Esophagus squamous epithelium (tissue), 5 donors: ENCODE results near the gene EPB41L1. TPM values are rescaled to one million over a fixed set of nuclear protein-coding genes. Genes with fewer than 3 reads are reported as not detected.

ENCODE experiments used
- DNase-seq: peaks from one replicate; lab custom pipeline; 2025; lab: John Stamatoyannopoulos, UW
- H3K27ac ChIP-seq, 4 donors: fragments of 200-600 bp; sonication (generic); one replicate each; pipeline ENCODE4 v1.5.1; 2016 to 2019; ENCODE audit warnings: mild to moderate bottlenecking in 1 of 4
- H3K27me3 ChIP-seq, 4 donors: fragments of 200-600 bp; sonication (generic); 1 replicate in 3 of 4; 2 replicates in 1 of 4; pipeline versions ENCODE4 v1.5.1 to v1.6.0; 2017 to 2021; ENCODE audit warnings: antibody characterized with exemption in 1 of 4
- H3K36me3 ChIP-seq, 3 donors: fragments of 200-600 bp; sonication (generic); one replicate each; pipeline ENCODE4 v1.5.1; 2016 to 2019
- H3K4me1 ChIP-seq, 3 donors: fragments of 200-600 bp; sonication (generic); one replicate each; pipeline ENCODE4 v1.5.1; 2017 to 2019
- H3K4me3 ChIP-seq, 4 donors: fragments of 200-600 bp; sonication (generic); 1 replicate in 3 of 4; 2 replicates in 1 of 4; pipeline ENCODE4 v1.5.1; 2016 to 2019; ENCODE audit warnings: mild to moderate bottlenecking in 2 of 4, moderate library complexity in 1 of 4
- H3K9me3 ChIP-seq, 3 donors: fragments of 200-600 bp; sonication (generic); one replicate each; pipeline ENCODE4 v1.5.1; 2016 to 2019
- POLR2A ChIP-seq, 4 donors: fragments of 450-650 bp; IDR thresholded peaks; one replicate each; pipeline ENCODE4 v1.6.1; 2017; ENCODE audit warnings: antibody characterized with exemption in 4 of 4, mild to moderate bottlenecking in 4 of 4, moderate library complexity in 3 of 4
- WGBS, 2 donors: methylation state at CpG; one replicate each; pipeline ENCODE4 v1.1.5; 2018; 5-methylcytosine and 5-hydroxymethylcytosine counted together
- intact Hi-C: fragments of 100-400 bp; cut with DNase I; formaldehyde crosslinking; loops from one replicate; pipeline ENCODE4 v1.15.0; 2022
- total RNA-seq, 4 donors: library from RNA; depleted of rRNA; stranded (reverse); fragments of >200 nt; gene quantifications; one replicate each; pipeline ENCODE4 v1.1.0, GENCODE V29; 2016
- TF ChIP-seq, protein P1 (sequence below), 6 experiments: fragments of 450-650 bp in 4 of 6; fragments of 200-600 bp in 2 of 6; sonication (generic) in 2 of 6; IDR thresholded peaks; one replicate each; pipeline ENCODE4 v1.5.1; 2016 to 2019; ENCODE audit warnings: antibody characterized with exemption in 6 of 6, mild to moderate bottlenecking in 4 of 6, moderate library complexity in 4 of 6
- donor health status: DM: yes; HTN: yes; CAD: no.

Gene EPB41L1
- total RNA-seq, 4 donors from 2014 or later, result 39.1 to 112 (median 85.7) TPM

DNA sequence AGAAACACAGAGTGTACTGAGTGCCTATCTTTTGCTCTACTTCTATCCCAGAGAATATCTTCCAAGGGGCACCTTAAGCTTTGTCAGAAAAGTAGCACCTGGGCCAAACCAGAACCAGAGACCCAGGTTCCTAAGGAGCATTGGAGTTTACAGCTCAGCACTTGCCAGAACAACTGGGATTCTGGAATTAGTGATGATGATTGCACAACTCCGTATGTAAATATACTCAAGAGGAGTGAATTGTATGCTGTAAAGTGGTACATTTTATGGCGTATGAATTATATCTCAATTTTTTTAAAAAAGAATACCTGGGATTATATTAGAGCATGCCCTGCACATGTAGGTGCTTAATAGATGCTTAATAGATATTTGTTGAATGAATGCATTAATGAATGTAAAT lies 36.2 kb upstream of the EPB41L1 start:
- H3K4me1 ChIP-seq, result peaks cover 7 to 60% (median 18%) of the 10 kb centered on the region in 3 donors
- H3K9me3 ChIP-seq, result no peaks in the 10 kb centered on the region
- no peak for DNase-seq
- intact Hi-C loops, result no loop called here
- H3K27me3 ChIP-seq, result no peaks in the 10 kb centered on the region
- WGBS, 2 donors, result 77 to 89% methylated on average over 2 of the region's 2 CpGs
- no peaks in the 10 kb centered on the region for H3K36me3 ChIP-seq
- TF ChIP-seq, protein P1, sequence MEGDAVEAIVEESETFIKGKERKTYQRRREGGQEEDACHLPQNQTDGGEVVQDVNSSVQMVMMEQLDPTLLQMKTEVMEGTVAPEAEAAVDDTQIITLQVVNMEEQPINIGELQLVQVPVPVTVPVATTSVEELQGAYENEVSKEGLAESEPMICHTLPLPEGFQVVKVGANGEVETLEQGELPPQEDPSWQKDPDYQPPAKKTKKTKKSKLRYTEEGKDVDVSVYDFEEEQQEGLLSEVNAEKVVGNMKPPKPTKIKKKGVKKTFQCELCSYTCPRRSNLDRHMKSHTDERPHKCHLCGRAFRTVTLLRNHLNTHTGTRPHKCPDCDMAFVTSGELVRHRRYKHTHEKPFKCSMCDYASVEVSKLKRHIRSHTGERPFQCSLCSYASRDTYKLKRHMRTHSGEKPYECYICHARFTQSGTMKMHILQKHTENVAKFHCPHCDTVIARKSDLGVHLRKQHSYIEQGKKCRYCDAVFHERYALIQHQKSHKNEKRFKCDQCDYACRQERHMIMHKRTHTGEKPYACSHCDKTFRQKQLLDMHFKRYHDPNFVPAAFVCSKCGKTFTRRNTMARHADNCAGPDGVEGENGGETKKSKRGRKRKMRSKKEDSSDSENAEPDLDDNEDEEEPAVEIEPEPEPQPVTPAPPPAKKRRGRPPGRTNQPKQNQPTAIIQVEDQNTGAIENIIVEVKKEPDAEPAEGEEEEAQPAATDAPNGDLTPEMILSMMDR (IDR thresholded peaks at IDR 0.05), result no peak
- TF ChIP-seq POLR2A (IDR thresholded peaks at IDR 0.05), result no peak
- H3K27ac ChIP-seq, result no peak overlapping the region
- no peak overlapping the region for H3K4me3 ChIP-seq

DNA sequence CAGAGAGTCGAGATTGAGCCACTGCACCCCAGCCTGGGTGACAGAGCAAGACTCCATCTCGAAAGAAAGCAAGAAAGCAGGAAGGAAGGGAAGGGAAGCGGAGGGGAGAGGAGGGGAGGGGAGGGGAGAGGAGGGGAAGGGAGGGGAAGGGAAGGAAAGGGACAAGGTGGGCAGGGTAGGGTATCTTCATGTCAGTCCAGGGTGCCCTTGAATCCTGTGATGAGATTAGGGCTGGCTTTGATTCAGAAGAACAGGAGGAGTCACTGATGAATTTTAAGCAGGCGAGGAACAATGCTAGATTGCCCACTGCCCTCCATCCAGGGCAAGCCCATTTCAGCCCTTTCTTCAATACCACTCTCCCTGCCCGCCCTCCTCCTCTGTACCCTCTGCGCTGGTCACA lies 35.0 kb upstream of the EPB41L1 start:
- Histone ChIP-seq H3K27me3 (no peaks in the 10 kb centered on the region), H3K4me3 (no peak overlapping the region), H3K4me1 (peaks cover 7 to 54% (median 9%) of the 10 kb centered on the region in 3 donors), H3K36me3 (no peaks in the 10 kb centered on the region), H3K27ac (peak overlapping the region in 1 of 4 donors; percentile 25), H3K9me3 (no peaks in the 10 kb centered on the region)
- TF ChIP-seq, protein P1 (IDR thresholded peaks at IDR 0.05), result no peak
- TF ChIP-seq POLR2A (IDR thresholded peaks at IDR 0.05), result no peak
- intact Hi-C loops, result no loop called here
- WGBS, 2 donors, result 70 to 76% methylated on average over 6 of the region's 6 CpGs
- DNase-seq, result no peak

DNA sequence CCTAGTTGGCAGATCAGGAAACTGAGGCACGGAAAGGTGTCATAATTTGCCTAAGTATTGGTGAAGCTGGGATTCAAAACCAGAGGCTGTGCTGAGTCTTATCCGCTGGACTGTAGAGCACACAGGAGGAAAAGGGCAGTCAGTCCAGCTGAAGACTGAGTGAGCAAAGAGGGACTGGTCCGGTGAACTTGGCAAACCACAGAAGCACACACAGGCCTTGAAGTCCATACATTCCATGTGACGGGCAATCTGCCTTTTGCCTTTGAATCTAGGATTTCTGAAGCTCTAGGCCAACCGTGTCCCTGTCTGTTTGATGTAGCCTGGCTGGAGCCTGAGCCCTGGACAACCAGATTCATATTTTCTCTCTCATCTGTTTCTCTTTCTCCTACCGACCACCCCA lies 34.3 kb upstream of the EPB41L1 start:
- intact Hi-C loops, result no loop called here
- H3K27me3 ChIP-seq, result no peaks in the 10 kb centered on the region
- peaks cover 7 to 54% (median 9%) of the 10 kb centered on the region in 3 donors for H3K4me1 ChIP-seq
- WGBS, 2 donors, result 68 to 70% methylated on average over 5 to 6 of the region's 6 CpGs
- TF ChIP-seq, protein P1 (IDR thresholded peaks at IDR 0.05), result no peak
- TF ChIP-seq POLR2A (IDR thresholded peaks at IDR 0.05), result no peak
- H3K9me3 ChIP-seq, result no peaks in the 10 kb centered on the region
- H3K27ac ChIP-seq, result peak overlapping the region in 1 of 4 donors; percentile 25
- no peak overlapping the region for H3K4me3 ChIP-seq
- peaks cover 0 to 7% (median 0%) of the 10 kb centered on the region in 3 donors for H3K36me3 ChIP-seq
- DNase-seq, result no peak

DNA sequence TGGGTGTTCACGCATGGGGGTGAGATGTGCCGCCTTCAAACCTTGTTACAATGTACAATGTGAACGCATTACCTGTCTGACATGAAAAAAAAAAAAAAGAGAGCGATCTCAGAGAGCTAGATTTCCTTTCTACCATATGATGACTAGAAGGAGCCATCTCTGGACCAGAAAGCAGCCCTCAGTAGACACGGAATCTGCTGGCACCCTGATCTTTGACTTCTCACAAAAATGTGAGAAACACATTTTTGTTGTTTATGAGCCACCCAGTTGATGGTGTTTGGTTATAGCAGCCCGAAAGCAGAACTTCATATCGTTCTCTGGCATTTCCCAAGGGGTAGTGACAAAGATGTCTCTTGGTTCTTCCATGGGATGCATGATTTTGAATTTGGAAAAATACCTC lies 33.5 kb upstream of the EPB41L1 start:
- no peak overlapping the region for H3K4me3 ChIP-seq

More for the DNA sequence above, 33.5 kb upstream of the EPB41L1 start:
- peaks cover 7 to 54% (median 9%) of the 10 kb centered on the region in 3 donors for H3K4me1 ChIP-seq
- no peak for DNase-seq
- WGBS, 2 donors, result 90 to 93% methylated on average over 7 of the region's 7 CpGs
- no peaks in the 10 kb centered on the region for H3K9me3 ChIP-seq
- peaks cover 0 to 14% (median 0%) of the 10 kb centered on the region in 3 donors for H3K36me3 ChIP-seq
- peak overlapping the region in 3 of 4 donors; percentile 82 to 88 (median 88) for H3K27ac ChIP-seq
- no peak for TF ChIP-seq POLR2A (IDR thresholded peaks at IDR 0.05)
- TF ChIP-seq, protein P1 (IDR thresholded peaks at IDR 0.05), result no peak
- intact Hi-C loops, result no loop called here
- no peaks in the 10 kb centered on the region for H3K27me3 ChIP-seq
